Measurements from ENCODE around the gene MACROD1.

The MACROD1 gene

DNA sequence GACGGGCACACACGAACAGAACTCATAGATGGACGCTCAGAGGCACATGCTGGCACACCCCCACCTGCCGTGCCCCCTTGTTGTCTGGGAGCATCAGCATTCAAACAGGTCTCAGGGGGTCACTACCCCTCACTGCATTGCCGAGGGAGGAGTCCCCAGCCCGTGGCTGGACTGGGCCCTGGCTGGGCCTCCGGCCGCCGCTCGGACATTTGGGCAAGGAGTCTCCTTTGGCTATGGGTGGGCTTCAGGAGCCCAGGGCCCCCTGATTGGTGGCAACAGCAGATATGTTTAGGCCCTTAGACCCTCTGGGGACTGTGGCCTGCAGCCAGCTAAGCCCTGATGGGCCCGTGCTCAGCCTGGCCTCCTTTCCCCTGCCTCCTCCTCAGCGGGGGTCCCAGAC lies 88.3 kb downstream of the MACROD1 start:
- no peak for DNase-seq (ENCODE audit: low read depth in 2 of 2)

DNA sequence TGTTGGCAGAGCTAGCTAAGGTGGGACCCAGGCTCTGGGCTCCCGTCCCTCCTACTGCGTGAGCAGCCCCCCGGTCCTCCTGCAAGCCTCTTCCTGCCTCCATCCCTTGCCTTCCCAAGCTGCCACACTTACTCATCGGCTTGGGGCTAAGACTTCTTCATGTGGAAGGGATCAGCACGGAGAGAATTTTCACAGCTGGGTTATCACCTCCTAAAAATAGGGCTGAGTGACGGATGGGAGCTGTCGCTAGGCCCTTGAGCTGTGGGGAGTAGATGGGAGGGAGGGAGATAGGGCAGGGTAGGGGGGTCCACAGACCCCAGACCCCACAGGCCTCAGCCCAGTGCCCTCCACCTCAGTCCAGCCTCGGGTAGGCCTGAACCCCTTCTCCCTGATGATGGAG lies 89.2 kb downstream of the MACROD1 start:
- no peak for DNase-seq (ENCODE audit: low read depth in 2 of 2)

DNA sequence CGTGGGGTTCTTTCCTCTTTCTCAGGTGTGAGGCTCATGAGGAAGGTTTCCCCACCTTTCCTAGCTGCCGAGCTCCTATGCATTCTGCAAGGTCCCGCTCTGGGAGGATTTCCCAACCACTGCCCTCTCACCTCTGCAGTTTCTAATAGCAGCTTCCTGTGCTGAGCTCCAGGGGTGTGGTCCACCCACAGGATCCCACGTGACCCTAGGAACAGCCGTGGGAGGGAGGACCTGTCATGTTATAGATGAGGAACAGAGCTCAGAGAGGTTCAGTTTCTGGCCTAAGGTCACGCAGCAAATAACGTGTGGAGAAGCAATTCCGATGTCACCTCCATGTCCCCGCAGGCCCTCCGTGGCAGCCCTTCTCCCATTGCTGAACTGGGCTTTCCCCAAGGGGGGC lies 91.7 kb downstream of the MACROD1 start:
- no peak for DNase-seq (ENCODE audit: low read depth in 2 of 2)

DNA sequence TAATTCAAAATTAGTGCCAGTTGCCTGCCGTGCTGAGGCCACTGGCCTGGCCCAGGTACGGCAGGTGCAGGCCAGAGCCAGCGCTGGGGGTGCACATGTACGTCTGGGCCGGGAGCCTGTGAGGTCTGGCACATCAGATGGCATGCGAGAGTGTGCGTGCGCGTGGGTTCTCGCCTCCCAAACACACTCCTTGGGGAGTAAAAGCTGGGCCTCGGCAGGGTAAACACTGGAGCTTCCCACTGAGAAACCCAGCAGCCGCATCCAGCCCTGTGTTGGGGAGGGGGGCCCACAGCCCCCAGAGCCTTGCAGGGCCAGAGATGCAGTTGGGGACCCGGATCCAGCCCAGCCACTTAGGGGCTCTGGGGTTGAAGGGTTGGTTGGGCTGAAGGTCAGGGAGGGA lies 92.4 kb downstream of the MACROD1 start:
- DNase-seq (ENCODE audit: low read depth in 2 of 2): no peak

DNA sequence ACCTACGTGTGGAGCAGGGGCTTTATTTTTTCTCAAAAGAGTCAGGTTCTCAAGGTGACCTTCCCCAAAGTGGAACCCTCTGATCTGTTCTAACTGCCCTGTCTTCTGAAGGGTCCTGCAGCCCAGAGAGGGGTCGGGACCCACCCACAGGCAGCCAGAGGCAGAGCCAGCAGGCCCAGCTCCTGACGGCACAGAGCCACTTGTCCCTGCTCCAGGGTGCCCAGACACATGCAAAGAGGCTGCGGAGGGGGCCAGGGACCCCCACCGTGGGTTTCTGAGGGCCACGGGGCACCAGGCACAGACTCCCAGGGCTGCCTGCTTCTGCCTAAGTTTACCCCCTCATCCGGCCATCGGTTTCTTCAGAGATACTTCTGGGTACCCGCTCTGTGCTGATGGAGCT lies 93.0 kb downstream of the MACROD1 start:
- DNase-seq (ENCODE audit: low read depth in 2 of 2): no peak

DNA sequence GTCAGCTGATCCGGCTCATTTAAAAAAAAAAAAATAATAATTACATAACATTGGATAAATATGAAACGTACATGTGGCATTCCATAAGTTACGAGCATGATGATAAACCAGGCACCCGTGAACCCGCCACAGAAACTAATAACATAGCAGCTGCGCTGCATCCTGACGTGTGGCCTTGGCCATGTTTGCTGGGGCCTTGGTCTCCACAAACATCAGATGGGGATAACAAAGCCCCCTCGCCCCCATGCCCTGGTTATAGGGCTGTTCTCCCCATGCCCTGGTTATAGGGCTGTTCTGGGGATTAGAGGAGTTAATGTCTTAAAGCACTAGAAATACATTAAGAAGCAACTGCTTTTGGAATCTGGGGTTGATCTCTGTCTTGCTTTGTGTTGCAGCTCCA lies 93.5 kb downstream of the MACROD1 start:
- no peak for DNase-seq (ENCODE audit: low read depth in 2 of 2)

DNA sequence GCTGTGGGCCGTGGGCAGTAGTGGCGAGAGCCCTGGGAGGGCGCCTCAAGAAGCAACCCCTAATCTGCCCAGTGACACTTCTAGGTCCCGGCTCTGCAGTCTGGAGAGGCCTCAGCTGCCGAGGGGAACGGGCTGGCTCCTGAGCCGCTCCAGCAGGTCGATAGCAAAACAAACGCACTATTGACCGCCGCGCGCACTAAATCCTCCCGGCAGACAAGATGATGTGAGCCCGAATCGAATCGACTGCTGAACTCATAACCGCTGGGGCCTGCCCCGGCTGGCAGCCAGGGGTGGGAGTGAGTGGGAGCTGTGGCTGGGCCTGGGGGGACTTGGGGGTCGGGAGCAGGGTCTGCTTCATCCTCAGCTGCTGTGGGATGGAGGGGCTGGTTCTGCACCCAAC lies 94.1 kb downstream of the MACROD1 start:
- DNase-seq (ENCODE audit: low read depth in 2 of 2): no peak

GRCh38 chr11:64070314-64070681 lies 95.6 kb downstream of the MACROD1 start:
- DNase-seq (ENCODE audit: low read depth in 2 of 2): no peak

DNA sequence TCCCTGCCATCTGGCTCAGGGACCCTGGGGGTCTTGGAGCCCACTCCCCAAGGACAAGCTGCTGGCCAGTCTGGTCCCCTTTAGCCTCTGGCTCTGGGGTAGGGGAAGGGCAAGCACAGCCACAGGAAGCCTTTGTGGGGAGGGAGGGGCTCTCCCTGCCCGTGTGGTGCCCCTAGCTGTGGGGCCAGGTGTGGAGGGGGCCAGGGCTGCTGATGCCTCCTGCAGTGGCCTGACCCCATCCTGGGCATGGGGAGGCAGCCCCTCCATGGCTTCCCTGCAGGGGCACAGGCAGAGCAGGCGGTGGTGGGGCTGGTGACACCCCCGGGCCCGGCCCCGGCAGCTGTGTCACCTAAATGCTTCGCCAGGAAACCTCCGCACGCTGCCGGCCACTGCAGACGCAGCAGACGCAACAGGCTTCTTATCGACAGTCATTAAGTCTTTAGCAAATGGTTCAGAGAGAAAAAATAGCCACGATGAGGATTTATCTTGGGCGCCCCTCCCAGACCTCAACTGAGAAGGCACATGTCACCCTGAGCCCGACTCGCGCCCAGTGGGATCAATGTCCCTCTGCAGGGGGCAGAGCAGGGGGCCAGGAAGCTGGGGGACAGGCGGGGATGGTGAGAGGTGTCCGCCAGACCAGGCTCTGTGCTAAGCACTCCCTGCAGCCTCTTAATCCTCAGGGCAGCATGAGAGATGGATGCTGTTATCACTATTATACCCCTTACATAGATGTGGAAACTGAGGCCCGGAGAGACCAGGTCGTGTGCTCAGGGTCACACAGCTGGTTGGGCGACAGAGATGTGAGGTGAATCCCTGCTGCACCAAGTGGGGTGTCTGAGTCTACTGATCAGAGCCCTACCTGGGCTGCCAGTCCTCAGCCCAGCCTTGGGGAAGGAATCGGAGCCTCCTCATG lies 96.3 kb downstream of the MACROD1 start:
- no peak for DNase-seq (ENCODE audit: low read depth in 2 of 2)

DNA sequence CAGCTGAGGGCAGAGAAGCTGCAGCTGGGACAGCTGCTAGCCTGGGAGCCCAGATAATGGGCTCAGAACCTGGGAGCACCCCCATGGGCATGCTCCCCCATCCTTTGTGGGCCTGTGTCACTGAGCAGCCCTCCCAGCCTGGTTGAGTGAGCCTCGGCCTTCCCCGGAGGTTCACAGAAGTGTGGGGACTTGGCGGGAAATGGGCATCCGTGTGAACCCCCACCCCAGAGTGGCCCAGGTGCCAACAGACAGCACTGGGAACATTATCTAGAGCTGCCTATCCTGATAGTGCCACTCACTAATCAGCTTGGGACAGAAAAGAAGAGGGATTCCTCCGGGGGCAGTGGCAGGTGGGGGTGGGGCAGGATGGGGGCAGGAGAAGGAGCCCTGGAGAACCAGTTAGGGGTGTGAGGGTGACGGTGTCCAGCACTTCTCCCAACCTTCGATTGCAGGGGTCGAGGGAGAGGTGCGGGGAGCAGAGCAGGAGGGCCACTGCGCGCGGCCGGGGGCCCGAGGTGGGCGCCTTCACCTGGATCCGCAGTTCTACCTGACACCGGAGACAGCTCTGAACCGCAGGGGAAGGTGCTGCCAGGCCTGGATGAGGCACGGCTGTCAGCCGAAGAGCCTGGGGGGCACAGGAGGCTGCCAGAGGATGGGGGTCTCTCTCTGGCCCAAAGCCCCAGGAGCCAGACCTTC lies 97.1 kb downstream of the MACROD1 start:
- no peak for DNase-seq (ENCODE audit: low read depth in 2 of 2)

GRCh38 chr11:64067230-64067993 lies 98.5 kb downstream of the MACROD1 start:
- DNase-seq (ENCODE audit: low read depth in 2 of 2): no peak

DNA sequence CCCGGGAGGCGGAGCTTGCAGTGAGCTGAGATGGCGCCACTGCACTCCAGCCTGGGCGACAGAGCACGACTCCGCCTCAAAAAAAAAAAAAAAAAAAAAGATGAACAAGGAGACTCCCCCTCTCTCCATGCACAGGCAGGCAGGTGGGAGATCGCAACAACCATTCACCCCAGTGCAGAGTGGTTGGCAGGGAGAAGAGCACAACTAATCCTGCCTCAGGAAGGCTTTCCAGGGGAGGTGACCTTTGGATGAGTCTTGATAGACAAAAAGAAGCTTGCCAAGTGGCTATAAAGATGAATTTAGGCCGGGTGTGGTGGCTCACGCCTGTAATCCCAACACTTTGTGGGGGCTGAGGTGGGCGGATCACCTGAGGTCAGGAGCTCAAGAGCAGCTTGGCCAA lies 100.2 kb downstream of the MACROD1 start:
- DNase-seq (ENCODE audit: low read depth in 2 of 2): no peak

- no peak for DNase-seq (ENCODE audit: low read depth in 2 of 2)
Measured at GRCh38 chr11:64065141-64065465, 100.8 kb downstream of the MACROD1 start.

DNA sequence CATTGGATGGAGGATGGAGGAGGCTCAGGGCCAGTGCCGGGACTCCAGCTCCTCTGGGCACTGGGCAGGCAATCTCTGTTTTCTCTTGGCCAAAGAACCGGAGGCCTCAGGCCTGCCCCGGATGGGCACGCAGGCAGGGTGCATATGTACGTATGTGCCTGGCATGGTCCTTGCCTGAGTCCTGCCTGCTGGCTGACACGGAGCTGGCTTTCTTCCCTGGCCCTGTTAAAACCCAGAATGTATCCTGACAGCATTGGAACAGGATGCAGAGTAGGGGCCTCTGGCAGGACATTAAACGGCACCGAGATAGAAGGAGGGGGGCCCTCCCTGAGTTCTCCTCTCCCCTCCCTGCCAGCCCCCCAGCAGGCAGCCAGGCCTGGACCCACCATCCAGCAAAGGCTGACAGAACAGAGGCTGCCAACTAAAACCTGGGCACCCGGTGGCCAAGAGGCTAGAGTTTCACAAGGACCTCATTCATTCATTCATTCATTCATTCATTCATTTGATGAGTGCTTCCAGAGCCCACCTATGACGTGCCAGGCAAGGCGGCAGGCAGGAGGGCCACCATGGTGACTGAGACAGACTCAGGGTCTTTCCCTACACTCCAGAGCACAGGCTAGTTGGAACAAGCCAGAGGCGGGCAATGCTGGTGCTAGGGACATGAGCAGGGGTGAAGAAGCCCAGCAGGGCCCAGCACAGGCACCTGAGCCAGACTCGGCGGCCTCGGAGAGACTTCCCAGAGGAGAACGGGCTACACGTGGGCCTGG lies 101.4 kb downstream of the MACROD1 start:
- no peak for DNase-seq (ENCODE audit: low read depth in 2 of 2)

DNA sequence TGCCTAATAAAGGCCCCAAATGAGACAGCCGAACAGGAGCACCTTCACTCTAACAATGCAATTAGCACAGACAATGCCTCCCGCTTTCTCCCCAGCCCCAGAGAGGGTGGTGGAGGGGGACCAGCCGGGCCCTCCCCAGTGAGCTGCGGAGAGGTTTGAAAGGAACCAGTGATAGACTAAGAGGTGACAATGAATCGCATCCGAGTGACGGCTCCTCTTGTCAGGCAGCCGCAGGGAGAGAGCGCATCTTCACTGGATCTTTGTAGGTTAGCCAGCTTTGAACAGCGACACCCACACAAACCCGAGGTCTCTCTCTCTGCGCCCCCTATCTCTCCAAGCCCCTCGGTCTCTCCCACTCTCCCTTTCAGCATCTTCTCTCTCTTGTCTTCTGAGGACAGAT lies 102.1 kb downstream of the MACROD1 start:
- DNase-seq (ENCODE audit: low read depth in 2 of 2): no peak

DNA sequence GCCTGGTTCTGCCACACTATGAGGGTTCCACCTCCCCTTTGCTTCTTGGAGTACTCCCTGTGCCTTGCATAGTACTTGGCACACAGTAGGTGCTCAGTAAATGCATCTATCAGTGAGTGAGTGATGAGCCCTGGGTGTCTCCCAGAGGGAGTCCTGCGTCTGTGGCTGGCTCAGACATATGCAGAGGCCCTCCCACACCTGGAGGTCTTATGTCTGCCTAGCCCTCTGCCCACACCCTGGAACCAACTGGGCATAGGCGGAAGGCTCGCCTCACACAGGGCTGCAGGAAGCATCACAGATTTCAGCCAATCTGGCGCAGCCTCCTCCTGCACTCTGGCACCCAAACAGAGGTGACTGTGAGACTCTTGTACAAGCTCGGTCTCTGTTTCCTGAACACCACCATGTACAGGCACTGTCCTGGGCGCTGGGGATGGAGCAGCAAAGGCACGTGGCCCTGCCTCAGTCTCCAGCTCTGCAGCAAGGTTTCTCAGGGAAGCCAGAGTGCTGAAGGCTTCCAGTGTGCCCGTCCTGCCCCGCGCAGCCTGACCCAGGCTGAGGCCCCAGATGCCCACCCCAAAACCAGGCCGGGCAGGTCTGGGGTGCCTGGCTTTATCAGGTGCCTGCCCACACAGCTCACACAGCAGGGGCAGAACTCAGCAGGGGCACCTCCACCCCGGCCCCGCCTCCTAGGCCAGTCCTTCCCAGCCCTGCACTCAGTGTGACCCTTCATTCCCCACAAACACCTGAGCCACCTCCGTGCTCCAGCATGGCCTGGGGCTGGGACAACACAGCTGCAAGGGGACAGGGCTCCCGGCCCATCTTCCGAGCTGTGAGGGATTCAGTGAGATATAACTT lies 103.5 kb downstream of the MACROD1 start:
- DNase-seq (ENCODE audit: low read depth in 2 of 2): no peak

GRCh38 chr11:64060861-64061444 lies 105.0 kb downstream of the MACROD1 start:
- peak; percentile 7 to 26 for DNase-seq (ENCODE audit: low read depth in 2 of 2)

DNA sequence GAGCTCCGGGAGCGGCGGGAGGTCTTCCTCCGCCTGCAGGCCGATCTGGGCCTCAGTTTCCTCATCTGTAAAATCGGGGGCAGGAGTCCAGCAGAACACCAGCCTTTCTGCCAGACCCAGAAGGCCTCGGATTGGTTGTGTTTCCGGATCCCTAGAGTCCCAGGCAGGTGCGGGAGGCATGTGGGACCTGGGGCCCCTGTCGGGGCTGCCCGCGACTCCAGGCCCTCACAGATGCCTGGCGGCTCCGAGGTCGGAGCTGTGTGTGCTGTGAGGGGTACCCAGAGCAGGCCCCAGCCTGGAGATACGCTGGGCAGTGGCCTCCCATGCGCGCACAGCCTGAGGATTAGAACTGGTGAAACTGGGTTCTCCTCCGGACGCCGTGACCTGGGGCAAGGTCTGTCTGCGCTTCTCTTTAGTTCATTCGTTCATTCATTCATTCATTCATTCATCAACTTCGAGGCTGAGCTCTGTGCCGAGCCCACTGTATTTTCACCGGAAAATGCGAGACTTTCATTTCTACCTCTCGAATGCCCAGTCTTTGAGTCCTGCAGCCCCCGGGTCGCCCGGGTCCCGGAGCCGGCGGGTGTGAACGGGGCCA lies 105.6 kb downstream of the MACROD1 start:
- DNase-seq (ENCODE audit: low read depth in 2 of 2): no peak

GRCh38 chr11:64059339-64060140 lies 106.4 kb downstream of the MACROD1 start:
- DNase-seq (ENCODE audit: low read depth in 2 of 2): no peak

All from activated CD8-positive, alpha-beta memory T cell treated with anti-CD3 and anti-CD28 coated beads for 4 hours (primary cell).